Keratinocyte (primary cell): ENCODE data around the gene CD247.

ENCODE experiments used
- CTCF ChIP-seq, 3 experiments: IDR thresholded peaks in 1 of 3; conservative IDR thresholded peaks in 1 of 3; optimal IDR thresholded peaks in 1 of 3; 2 replicates in 2 of 3; 3 replicates in 1 of 3; pipeline versions ENCODE3 to v1.5.1; 2011; ENCODE audit warnings: low read length in 3 of 3, mild to moderate bottlenecking in 3 of 3, moderate library complexity in 2 of 3, control low read depth in 1 of 3, inconsistent platforms in 1 of 3; ENCODE audit not compliant: insufficient read depth in 2 of 3; ENCODE audit errors: extremely low read depth in 1 of 3
- EZH2 ChIP-seq: IDR thresholded peaks from one replicate; pipeline ENCODE4 v1.6.1; 2012; ENCODE audit warnings: inconsistent platforms, mild to moderate bottlenecking, low read length, moderate library complexity

DNA sequence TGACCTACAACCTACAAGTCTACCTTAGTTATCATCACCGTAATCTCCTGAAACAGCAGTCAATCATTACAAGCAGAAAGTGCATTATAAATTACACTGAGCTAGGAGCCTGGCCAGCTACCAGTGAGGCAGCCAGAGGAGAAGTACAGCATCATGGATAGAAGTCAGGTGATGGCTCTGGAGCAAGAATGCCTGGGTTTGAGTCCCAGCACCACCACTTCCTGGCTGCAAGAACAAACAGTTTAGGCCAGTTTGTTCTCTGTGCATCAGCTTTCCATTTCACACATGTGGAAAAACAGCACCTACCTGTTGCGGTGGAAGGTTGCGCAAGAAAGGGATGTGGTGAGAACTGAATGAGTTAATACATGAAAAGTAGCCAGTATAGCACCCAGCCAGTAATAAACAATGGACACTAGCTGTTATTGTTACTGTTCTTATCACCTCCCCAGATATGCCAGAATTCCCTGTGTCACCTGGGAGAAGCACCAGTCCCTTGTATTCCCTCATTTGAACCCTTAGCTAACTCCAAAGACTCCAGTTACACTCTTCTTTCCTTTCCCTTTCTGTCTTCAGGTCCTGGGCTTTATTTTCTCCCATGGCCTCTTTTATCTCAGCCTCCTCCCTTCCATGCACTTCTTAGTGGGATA is 26.2 kb upstream of the CD247 start:
- no peak for TF ChIP-seq CTCF (optimal IDR thresholded peaks at IDR 0.05 in 1 of 3, IDR thresholded peaks at IDR 0.05 in 1 of 3, conservative IDR thresholded peaks at IDR 0.05 in 1 of 3; ENCODE audit: extremely low read depth in 1 of 3, insufficient read depth in 2 of 3, low read length in 3 of 3)
- no peak for TF ChIP-seq EZH2
